ENCODE measurements around the gene HSD17B12. TPM values are rescaled to one million over a fixed set of nuclear protein-coding genes. Genes with fewer than 3 reads are reported as not detected.

HSD17B12 gene
- total RNA-seq, 1 experiment from 2014 or later: 106 TPM

DNA sequence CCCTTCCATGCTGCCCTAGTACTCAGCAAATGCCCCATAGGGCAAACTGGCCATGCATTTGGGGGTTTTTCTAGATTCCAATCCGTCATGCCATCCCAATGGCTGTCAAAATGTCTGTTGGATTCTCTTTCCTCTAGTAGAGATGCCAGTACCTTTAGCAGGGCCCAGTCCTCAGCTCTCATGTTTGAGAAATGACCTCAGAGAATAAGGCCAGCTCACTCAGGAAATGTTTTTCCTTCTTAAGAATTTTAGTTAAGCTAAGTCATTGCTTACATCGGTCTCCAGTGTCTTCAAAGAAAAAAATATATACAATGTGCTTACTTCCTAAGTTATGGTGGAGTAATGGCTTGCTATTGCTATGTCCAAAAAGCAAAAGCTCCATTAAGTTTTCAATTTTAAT lies 186.0 kb downstream of the HSD17B12 start:
- intact Hi-C loops (cut with micrococcal nuclease; ENCODE audit: unreplicated experiment) (no loop called here), in situ Hi-C loops (cut with HindIII; ENCODE audit: low pct_unique_long_range_greater_than_20kb, low sequenced_read_pairs) (no loop called here)
- TF ChIP-seq, protein P1, sequence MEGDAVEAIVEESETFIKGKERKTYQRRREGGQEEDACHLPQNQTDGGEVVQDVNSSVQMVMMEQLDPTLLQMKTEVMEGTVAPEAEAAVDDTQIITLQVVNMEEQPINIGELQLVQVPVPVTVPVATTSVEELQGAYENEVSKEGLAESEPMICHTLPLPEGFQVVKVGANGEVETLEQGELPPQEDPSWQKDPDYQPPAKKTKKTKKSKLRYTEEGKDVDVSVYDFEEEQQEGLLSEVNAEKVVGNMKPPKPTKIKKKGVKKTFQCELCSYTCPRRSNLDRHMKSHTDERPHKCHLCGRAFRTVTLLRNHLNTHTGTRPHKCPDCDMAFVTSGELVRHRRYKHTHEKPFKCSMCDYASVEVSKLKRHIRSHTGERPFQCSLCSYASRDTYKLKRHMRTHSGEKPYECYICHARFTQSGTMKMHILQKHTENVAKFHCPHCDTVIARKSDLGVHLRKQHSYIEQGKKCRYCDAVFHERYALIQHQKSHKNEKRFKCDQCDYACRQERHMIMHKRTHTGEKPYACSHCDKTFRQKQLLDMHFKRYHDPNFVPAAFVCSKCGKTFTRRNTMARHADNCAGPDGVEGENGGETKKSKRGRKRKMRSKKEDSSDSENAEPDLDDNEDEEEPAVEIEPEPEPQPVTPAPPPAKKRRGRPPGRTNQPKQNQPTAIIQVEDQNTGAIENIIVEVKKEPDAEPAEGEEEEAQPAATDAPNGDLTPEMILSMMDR (IDR thresholded peaks at IDR 0.05): no peak
- TF ChIP-seq, protein P2, sequence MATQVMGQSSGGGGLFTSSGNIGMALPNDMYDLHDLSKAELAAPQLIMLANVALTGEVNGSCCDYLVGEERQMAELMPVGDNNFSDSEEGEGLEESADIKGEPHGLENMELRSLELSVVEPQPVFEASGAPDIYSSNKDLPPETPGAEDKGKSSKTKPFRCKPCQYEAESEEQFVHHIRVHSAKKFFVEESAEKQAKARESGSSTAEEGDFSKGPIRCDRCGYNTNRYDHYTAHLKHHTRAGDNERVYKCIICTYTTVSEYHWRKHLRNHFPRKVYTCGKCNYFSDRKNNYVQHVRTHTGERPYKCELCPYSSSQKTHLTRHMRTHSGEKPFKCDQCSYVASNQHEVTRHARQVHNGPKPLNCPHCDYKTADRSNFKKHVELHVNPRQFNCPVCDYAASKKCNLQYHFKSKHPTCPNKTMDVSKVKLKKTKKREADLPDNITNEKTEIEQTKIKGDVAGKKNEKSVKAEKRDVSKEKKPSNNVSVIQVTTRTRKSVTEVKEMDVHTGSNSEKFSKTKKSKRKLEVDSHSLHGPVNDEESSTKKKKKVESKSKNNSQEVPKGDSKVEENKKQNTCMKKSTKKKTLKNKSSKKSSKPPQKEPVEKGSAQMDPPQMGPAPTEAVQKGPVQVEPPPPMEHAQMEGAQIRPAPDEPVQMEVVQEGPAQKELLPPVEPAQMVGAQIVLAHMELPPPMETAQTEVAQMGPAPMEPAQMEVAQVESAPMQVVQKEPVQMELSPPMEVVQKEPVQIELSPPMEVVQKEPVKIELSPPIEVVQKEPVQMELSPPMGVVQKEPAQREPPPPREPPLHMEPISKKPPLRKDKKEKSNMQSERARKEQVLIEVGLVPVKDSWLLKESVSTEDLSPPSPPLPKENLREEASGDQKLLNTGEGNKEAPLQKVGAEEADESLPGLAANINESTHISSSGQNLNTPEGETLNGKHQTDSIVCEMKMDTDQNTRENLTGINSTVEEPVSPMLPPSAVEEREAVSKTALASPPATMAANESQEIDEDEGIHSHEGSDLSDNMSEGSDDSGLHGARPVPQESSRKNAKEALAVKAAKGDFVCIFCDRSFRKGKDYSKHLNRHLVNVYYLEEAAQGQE (IDR thresholded peaks at IDR 0.05; ENCODE audit: insufficient read depth in 1 of 2, low read depth in 2 of 2, low read length in 1 of 2): no peak
- TF ChIP-seq POLR2AphosphoS5 (IDR thresholded peaks at IDR 0.05; ENCODE audit: low read depth, low read length): no peak
- TF ChIP-seq SIN3A (IDR thresholded peaks at IDR 0.05; ENCODE audit: borderline replicate concordance, insufficient read depth, low read depth, low read length): no peak
- no peak for TF ChIP-seq TCF7L2 (IDR thresholded peaks at IDR 0.05; ENCODE audit: low read depth, low read length)
- BruUV-seq (replicated peaks): no TSS peak
- H3K27me3 ChIP-seq (ENCODE audit: control insufficient read depth, insufficient read depth, low read length): peaks cover 7% of the 10 kb centered on the region; the same call in 1 of the 2 replicates
- no peak for DNase-seq (ENCODE audit: low read depth, low spot score)
- ChIA-PET POLR2A (no interaction called here), CTCF (no interaction called here)
- no peaks in the 10 kb centered on the region for H3K9me3 ChIP-seq (ENCODE audit: control insufficient read depth, insufficient read depth, low read depth, low read length)
- ATAC-seq: no peak
- H3K27ac ChIP-seq (ENCODE audit: low read length): no peak overlapping the region
- H3K36me3 ChIP-seq (ENCODE audit: control insufficient read depth, insufficient read depth, low read length): no peaks in the 10 kb centered on the region
- H3K4me3 ChIP-seq (ENCODE audit: low read depth in 2 of 2, low read length in 2 of 2): no peak overlapping the region
- H3K4me1 ChIP-seq (ENCODE audit: control insufficient read depth, insufficient read depth, low read length): no peaks in the 10 kb centered on the region

DNA sequence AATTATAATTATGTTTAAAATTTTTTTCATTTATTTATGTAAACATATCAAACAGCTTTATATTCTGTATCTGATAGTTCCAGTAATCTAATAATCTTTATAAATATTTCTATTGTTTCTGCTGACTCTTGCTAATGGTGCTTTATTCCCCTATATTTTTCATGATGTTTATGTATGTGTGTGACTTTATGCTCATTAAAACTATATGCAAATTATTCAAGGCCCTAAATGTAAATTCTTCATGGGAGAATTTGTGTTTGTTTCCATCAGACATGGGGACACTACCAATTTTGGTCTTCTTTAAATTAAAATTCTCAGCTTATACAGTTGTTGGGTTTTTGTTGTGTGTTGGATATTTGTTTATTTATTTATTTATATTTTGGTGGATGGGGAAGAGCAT lies 186.4 kb downstream of the HSD17B12 start:
- ChIA-PET POLR2A (no interaction called here), CTCF (no interaction called here)
- no TSS peak for BruUV-seq (replicated peaks)
- DNase-seq (ENCODE audit: low read depth, low spot score) (no peak), ATAC-seq (no peak)
- Histone ChIP-seq H3K4me1 (ENCODE audit: control insufficient read depth, insufficient read depth, low read length) (no peaks in the 10 kb centered on the region), H3K27ac (ENCODE audit: low read length) (no peak overlapping the region), H3K27me3 (ENCODE audit: control insufficient read depth, insufficient read depth, low read length) (peaks cover 10% of the 10 kb centered on the region; the same call in 1 of the 2 replicates), H3K9me3 (ENCODE audit: control insufficient read depth, insufficient read depth, low read depth, low read length) (no peaks in the 10 kb centered on the region), H3K4me3 (ENCODE audit: low read depth in 2 of 2, low read length in 2 of 2) (no peak overlapping the region), H3K36me3 (ENCODE audit: control insufficient read depth, insufficient read depth, low read length) (no peaks in the 10 kb centered on the region)
- in situ Hi-C loops (cut with HindIII; ENCODE audit: low pct_unique_long_range_greater_than_20kb, low sequenced_read_pairs): no loop called here
- intact Hi-C loops (cut with micrococcal nuclease; ENCODE audit: unreplicated experiment): no loop called here
- TF ChIP-seq, protein P1 (IDR thresholded peaks at IDR 0.05): no peak
- TF ChIP-seq TCF7L2 (IDR thresholded peaks at IDR 0.05; ENCODE audit: low read depth, low read length): no peak
- TF ChIP-seq SIN3A (IDR thresholded peaks at IDR 0.05; ENCODE audit: borderline replicate concordance, insufficient read depth, low read depth, low read length): no peak
- no peak for TF ChIP-seq POLR2AphosphoS5 (IDR thresholded peaks at IDR 0.05; ENCODE audit: low read depth, low read length)

Measured in Panc1 (cell line).